LNCaP clone FGC (cell line): Measurements from ENCODE around the gene TMEM147.

Source experiments
- DNase-seq: peaks from one replicate; pipeline ENCODE4 v3.0.0-alpha.2; 2011; ENCODE audit warnings: low read depth
- H3K4me3 ChIP-seq: 2 replicates; pipeline ENCODE4 v1.5.1; 2011; ENCODE audit warnings: mild to moderate bottlenecking, low read depth, low read length, control low read depth
- TF ChIP-seq, protein P1 (sequence below): IDR thresholded peaks from 2 replicates; pipeline ENCODE4 v1.5.1; 2012; ENCODE audit warnings: mild to moderate bottlenecking; ENCODE audit not compliant: control insufficient read depth, insufficient read depth; ENCODE audit errors: extremely low read depth

Gene TMEM147

GRCh38 chr19:35529241-35530218 lies 15.9 kb upstream of the TMEM147 start:
- TF ChIP-seq, protein P1, sequence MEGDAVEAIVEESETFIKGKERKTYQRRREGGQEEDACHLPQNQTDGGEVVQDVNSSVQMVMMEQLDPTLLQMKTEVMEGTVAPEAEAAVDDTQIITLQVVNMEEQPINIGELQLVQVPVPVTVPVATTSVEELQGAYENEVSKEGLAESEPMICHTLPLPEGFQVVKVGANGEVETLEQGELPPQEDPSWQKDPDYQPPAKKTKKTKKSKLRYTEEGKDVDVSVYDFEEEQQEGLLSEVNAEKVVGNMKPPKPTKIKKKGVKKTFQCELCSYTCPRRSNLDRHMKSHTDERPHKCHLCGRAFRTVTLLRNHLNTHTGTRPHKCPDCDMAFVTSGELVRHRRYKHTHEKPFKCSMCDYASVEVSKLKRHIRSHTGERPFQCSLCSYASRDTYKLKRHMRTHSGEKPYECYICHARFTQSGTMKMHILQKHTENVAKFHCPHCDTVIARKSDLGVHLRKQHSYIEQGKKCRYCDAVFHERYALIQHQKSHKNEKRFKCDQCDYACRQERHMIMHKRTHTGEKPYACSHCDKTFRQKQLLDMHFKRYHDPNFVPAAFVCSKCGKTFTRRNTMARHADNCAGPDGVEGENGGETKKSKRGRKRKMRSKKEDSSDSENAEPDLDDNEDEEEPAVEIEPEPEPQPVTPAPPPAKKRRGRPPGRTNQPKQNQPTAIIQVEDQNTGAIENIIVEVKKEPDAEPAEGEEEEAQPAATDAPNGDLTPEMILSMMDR, result no peak
- no peak for DNase-seq
- H3K4me3 ChIP-seq, result no peak overlapping the region

- H3K4me3 ChIP-seq, result no peak overlapping the region
- TF ChIP-seq, protein P1, result no peak
- DNase-seq, result no peak
Measured at GRCh38 chr19:35531291-35531690, 14.1 kb upstream of the TMEM147 start.

DNA sequence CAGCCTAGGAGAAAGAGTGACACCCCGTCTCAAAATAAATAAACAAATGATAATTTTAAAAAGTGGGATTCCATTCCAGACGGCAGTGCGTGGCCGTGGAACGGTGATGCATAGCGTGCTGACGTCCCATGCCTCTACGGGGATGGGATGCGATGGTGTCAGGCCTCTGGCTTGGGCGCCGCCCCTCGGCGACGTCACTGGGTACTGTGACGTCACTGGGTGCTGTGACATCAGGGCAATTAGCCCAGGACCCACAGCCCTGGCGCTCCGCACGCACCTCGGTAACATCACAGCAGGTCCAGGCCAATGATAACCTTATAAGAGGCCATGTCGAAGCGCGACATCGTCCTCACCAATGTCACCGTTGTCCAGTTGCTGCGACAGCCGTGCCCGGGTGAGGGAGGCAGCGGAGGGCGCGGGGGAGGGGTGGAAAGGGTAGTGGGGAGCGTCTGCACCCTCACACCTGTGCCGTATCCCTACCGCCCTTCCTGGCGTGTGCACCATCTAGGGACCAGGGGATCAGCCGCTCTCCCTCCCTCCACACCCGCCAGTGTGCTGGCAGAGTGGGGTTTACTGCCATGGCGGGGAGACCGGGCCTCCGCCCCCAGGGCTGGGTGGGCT lies 12.1 kb upstream of the TMEM147 start, which contains the start of gene GAPDHS:
TSS of gene GAPDHS (plus strand) at position 256 of the 621 bp plus-strand sequence. CDS start at position 328, 72 bp downstream.
- DNase-seq, result no peak
- TF ChIP-seq, protein P1, result no peak
- H3K4me3 ChIP-seq, result no peak within 1 kb of the TSS

GRCh38 chr19:35533822-35534392 lies 11.5 kb upstream of the TMEM147 start:
- TF ChIP-seq, protein P1, result no peak
- peak; percentile 77 for DNase-seq

DNA sequence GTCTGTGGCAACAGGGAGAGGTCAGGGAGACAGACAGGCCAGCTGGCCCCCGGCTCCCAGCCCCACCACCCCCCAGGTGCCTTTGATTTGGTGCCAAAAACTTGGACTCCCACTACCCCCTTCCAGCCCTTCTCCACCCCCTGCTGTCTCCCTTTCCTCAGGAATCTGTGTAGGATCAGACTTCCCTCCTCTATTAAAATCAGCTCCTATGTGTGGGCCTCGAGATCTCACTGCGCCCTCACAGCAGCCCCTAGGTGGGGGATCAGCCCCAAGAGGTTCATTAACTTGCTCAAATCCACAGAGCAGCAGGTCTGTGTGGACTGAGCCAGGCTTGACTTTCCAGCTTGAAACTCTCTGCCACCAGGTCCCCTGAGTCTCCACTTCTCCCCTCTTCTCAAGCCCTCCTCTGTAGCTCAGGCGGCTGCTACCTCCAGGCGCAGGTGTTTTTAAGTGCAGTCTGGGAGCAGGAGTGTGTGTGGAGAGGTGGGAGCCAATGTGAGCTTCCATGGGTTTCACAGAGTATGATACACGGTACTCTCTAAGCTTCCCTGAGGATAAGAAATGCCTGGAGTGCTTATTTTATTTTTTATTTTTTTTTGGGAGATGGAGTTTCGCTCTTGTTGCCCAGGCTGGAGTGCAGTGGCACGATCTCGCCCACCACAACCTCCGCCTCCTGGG lies 10.5 kb upstream of the TMEM147 start:
- no peak overlapping the region for H3K4me3 ChIP-seq
- TF ChIP-seq, protein P1, result no peak
- DNase-seq, result no peak

More at GRCh38 chr19:35533822-35534392, 11.5 kb upstream of the TMEM147 start:
- H3K4me3 ChIP-seq, result no peak overlapping the region

DNA sequence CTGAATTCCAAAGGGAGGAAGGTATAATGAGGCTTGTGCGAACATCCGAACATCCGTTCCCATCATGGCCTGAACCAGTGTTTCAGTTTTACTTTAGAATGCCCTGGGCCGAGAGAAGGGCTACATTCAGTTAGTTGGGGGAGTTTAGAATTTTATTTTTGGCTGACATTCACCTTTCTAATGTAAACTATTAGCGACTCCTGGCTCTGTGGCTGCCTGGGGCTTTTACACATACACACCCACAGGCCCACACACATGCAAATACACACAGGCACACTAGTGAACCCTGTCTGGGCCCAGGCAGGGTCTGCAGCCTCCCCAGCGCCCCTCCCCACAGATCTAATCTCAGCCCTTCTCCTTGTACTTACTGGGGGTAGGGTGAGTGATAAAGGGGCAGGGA lies 6.1 kb upstream of the TMEM147 start:
- DNase-seq, result no peak
- H3K4me3 ChIP-seq, result no peak overlapping the region
- TF ChIP-seq, protein P1, result no peak
